Measurements from ENCODE around the gene TNPO2.
A peak's percentile ranks its signal among the peaks of the same experiment; 100 is the strongest.
"Not testable (repeated sequence)": the region's sequence is repeated elsewhere in the genome, so short reads cannot be mapped to it uniquely, and the experiment has no call there.

TNPO2 gene

DNA sequence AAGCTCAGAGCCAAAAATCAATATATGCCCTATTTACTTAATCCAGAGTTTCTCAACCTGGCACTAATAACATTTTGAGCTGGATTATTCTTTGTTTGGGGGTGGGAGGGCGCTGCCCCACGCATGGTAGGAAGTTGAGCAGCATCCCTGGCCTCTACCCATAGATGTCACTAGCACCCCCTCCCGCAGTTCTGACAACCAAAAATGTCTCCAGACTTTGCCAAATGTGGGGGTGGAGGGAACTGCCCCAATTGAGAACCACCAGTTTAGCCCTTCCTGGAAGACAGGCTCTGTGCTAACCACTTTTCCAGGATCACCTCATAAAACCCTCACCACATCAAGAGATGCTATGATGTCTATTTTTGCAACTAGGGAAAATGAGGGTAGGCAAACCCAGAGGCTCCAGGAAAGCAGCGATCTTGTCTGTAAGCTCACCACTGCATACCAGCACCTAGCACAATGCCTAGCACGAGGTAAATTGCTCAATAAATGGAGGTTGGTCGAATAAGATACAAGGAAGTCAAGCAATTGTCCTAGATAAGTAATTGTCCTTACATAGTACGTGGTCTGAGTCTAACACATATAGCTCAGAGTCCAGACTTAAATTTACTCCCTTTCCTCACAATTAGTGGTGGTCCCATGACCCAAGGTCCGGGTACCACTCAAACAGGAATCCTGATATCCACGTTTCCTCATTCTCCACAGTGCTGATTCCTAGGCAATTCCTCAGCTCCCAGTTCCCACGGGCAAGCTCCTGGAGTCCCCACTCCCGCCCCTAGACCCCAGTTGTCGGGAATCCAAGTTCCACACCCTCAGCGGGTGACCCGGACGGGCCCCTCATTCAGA, 9.9 kb upstream of the TNPO2 start:
- Histone ChIP-seq H3K4me3 (ENCODE audit: low read depth, low read length) (peak overlapping the region; percentile 89), H3K9me3 (ENCODE audit: severe bottlenecking) (no peaks in the 10 kb centered on the region), H3K27ac (peak overlapping the region; percentile 97), H3K27me3 (ENCODE audit: insufficient read depth, low read depth, severe bottlenecking) (no peaks in the 10 kb centered on the region), H3K36me3 (peaks cover 48% of the 10 kb centered on the region)
- peak; percentile 58 for DNase-seq
- TF ChIP-seq CTCF (IDR thresholded peaks at IDR 0.05; ENCODE audit: low read depth, low read length): peak; percentile 68

DNA sequence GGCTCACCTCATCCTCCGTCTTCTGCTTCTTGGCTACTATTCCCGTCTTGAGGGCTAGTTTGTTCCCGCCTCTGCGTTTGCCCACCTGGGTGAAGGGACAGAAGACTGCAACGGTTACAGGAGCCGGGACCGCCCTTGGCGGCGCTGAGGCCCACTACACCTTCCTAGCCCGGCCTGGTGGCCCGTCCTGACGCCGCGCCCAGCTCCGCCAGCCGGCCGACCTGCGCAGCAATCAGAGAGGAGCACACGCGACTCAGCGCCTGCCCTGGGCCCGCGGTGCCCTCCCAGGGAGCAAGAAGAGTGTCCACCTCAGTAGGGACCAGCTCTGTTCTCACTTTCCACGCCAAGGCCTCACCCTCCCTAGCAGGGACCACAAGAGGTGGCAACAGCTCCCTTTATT, 7.6 kb upstream of the TNPO2 start:
- no peak for DNase-seq
- peaks cover 52% of the 10 kb centered on the region for H3K36me3 ChIP-seq
- no peak overlapping the region for H3K27ac ChIP-seq
- TF ChIP-seq CTCF (IDR thresholded peaks at IDR 0.05; ENCODE audit: low read depth, low read length): no peak
- H3K4me3 ChIP-seq (ENCODE audit: low read depth, low read length): no peak overlapping the region
- H3K9me3 ChIP-seq (ENCODE audit: severe bottlenecking): no peaks in the 10 kb centered on the region
- no peaks in the 10 kb centered on the region for H3K27me3 ChIP-seq (ENCODE audit: insufficient read depth, low read depth, severe bottlenecking)

DNA sequence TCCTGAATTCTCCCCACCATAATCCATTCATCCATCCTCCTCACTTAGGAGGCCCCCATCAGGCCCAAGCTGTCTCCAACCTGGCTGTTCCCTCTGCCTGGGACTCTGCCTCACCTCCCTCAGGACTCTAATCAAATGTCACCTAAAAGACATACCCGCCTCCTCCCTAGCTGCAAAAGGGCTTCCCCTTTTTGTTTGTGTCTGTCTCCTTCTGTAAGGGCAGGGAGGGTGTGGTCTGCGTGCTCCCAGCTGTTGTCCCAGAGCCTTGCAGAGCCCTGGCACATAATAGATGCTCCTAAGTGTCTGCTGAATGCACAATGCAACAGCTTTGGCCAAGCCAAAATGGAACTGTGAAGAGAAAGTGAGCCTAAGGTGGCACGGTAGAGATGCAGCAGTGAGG, 6.3 kb upstream of the TNPO2 start:
- H3K27me3 ChIP-seq (ENCODE audit: insufficient read depth, low read depth, severe bottlenecking): no peaks in the 10 kb centered on the region
- no peak overlapping the region for H3K4me3 ChIP-seq (ENCODE audit: low read depth, low read length)
- DNase-seq: no peak
- H3K36me3 ChIP-seq: peaks cover 52% of the 10 kb centered on the region
- H3K27ac ChIP-seq: no peak overlapping the region
- no peak for TF ChIP-seq CTCF (IDR thresholded peaks at IDR 0.05; ENCODE audit: low read depth, low read length)
- H3K9me3 ChIP-seq (ENCODE audit: severe bottlenecking): no peaks in the 10 kb centered on the region

GRCh38 chr19:12727745-12728433, 4.2 kb upstream of the TNPO2 start:
- no peak for DNase-seq
- TF ChIP-seq CTCF (IDR thresholded peaks at IDR 0.05; ENCODE audit: low read depth, low read length): no peak
- H3K27ac ChIP-seq: no peak overlapping the region
- H3K36me3 ChIP-seq: peaks cover 45% of the 10 kb centered on the region
- H3K9me3 ChIP-seq (ENCODE audit: severe bottlenecking): no peaks in the 10 kb centered on the region
- H3K27me3 ChIP-seq (ENCODE audit: insufficient read depth, low read depth, severe bottlenecking): no peaks in the 10 kb centered on the region
- H3K4me3 ChIP-seq (ENCODE audit: low read depth, low read length): no peak overlapping the region

- TF ChIP-seq CTCF (IDR thresholded peaks at IDR 0.05; ENCODE audit: low read depth, low read length): no peak
- no peak overlapping the region for H3K27ac ChIP-seq
- no peak overlapping the region for H3K4me3 ChIP-seq (ENCODE audit: low read depth, low read length)
- no peaks in the 10 kb centered on the region for H3K9me3 ChIP-seq (ENCODE audit: severe bottlenecking)
- H3K36me3 ChIP-seq: peaks cover 39% of the 10 kb centered on the region
- H3K27me3 ChIP-seq (ENCODE audit: insufficient read depth, low read depth, severe bottlenecking): no peaks in the 10 kb centered on the region
- no peak for DNase-seq
Observed at GRCh38 chr19:12726988-12727316, 3.2 kb upstream of the TNPO2 start.

DNA sequence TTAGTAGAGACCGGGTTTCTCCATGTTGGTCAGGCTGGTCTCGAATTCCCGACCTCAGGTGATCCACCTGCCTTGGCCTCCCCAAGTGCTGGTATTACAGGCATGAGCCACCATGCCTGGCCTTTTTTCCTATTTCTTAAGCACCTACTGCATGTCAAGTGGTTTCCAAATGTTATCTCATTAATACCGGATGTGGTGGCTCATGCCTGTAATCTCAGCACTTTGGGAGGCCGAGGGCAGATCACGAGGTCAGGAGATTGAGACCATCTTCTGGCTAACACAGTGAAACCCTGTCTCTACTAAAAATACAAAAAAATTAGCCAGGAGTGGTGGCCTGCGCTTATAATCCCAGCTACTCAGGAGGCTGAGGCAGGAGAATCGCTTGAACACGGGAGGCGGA, 1.9 kb upstream of the TNPO2 start:
- H3K27me3 ChIP-seq (ENCODE audit: insufficient read depth, low read depth, severe bottlenecking); H3K4me3 ChIP-seq (ENCODE audit: low read depth, low read length); DNase-seq; H3K27ac ChIP-seq; H3K9me3 ChIP-seq (ENCODE audit: severe bottlenecking): not testable (repeated sequence)
- H3K36me3 ChIP-seq: peaks cover 29% of the 10 kb centered on the region
